HEK293 (cell line): ENCODE data around the gene CTSH.

Experiments used
- CTCF ChIA-PET: fragments of 350-600 bp; formaldehyde crosslinking; extraction: SDS; loops from one replicate; lab custom pipeline; 2021; ENCODE audit warnings: antibody characterized with exemption; lab: Yijun Ruan, JAX
- POLR2A ChIA-PET: fragments of 300-600 bp; formaldehyde crosslinking; extraction: SDS; loops from one replicate; lab custom pipeline; 2020; ENCODE audit warnings: antibody characterized with exemption, inconsistent platforms; lab: Yijun Ruan, JAX
- H3K27ac ChIP-seq: fragments of 200-500 bp; sonication (Bioruptor generic); 2 replicates; pipeline ENCODE4 v1.5.1; 2014; ENCODE audit warnings: low read depth, low read length, control low read depth, inconsistent platforms; ENCODE audit errors: extremely low read depth
- H3K36me3 ChIP-seq, 2 experiments: fragments of 200-500 bp in 1 of 2; sonication (Bioruptor generic) in 1 of 2; 1 replicate in 1 of 2; 2 replicates in 1 of 2; pipeline ENCODE4 v1.5.1; 2014 to 2017; ENCODE audit warnings: inconsistent platforms in 2 of 2, low read length in 2 of 2; ENCODE audit not compliant: control insufficient read depth in 2 of 2, insufficient read depth in 1 of 2
- H3K4me1 ChIP-seq: fragments of 200-500 bp; sonication (Bioruptor generic); 2 replicates; pipeline ENCODE4 v1.5.1; 2014; ENCODE audit warnings: mild to moderate bottlenecking, low read length, inconsistent platforms; ENCODE audit not compliant: control insufficient read depth, insufficient read depth
- H3K4me3 ChIP-seq: 2 replicates; pipeline ENCODE4 v1.5.1; 2011; ENCODE audit warnings: low read depth, mild to moderate bottlenecking, control low read depth, low read length, moderate library complexity
- H3K9me3 ChIP-seq: fragments of 200-500 bp; sonication (Bioruptor generic); 2 replicates; pipeline ENCODE4 v1.5.1; 2014; ENCODE audit warnings: low read depth, low read length, inconsistent platforms; ENCODE audit not compliant: control insufficient read depth, insufficient read depth
- AEBP2 ChIP-seq: fragments of 450-650 bp; formaldehyde crosslinking; IDR thresholded peaks from 2 replicates; pipeline ENCODE4 v1.5.1; 2016; ENCODE audit warnings: missing biosample characterization, missing genetic modification characterization, borderline replicate concordance
- HOXC10 ChIP-seq: sonication (generic); formaldehyde crosslinking; IDR thresholded peaks from 2 replicates; pipeline ENCODE4 v1.8.1; 2023; ENCODE audit warnings: mild to moderate bottlenecking, missing genetic modification reagents
- OSR2 ChIP-seq: fragments of 450-650 bp; formaldehyde crosslinking; IDR thresholded peaks from 2 replicates; pipeline ENCODE4 v1.5.1; 2016; ENCODE audit warnings: missing biosample characterization, missing genetic modification characterization
- PRDM10 ChIP-seq: fragments of 450-650 bp; formaldehyde crosslinking; IDR thresholded peaks from 2 replicates; pipeline ENCODE4 v1.5.1; 2016; ENCODE audit warnings: missing biosample characterization, missing genetic modification characterization
- PRDM6 ChIP-seq: fragments of 450-650 bp; formaldehyde crosslinking; IDR thresholded peaks from 2 replicates; pipeline ENCODE4 v1.5.1; 2017; ENCODE audit warnings: missing biosample characterization, missing genetic modification characterization
- ZBTB10 ChIP-seq: fragments of 450-650 bp; formaldehyde crosslinking; IDR thresholded peaks from 2 replicates; pipeline ENCODE4 v1.5.1; 2016; ENCODE audit warnings: missing biosample characterization, missing genetic modification characterization
- ZBTB26 ChIP-seq: fragments of 450-650 bp; formaldehyde crosslinking; optimal IDR thresholded peaks from 2 replicates; pipeline ENCODE3; 2016; ENCODE audit warnings: missing biosample characterization, mild to moderate bottlenecking, missing genetic modification characterization
- ZBTB48 ChIP-seq: fragments of 450-650 bp; formaldehyde crosslinking; IDR thresholded peaks from 2 replicates; pipeline ENCODE4 v1.5.1; 2016; ENCODE audit warnings: missing biosample characterization, missing genetic modification characterization
- ZBTB8A ChIP-seq: fragments of 450-650 bp; formaldehyde crosslinking; IDR thresholded peaks from 2 replicates; pipeline ENCODE4 v1.5.1; 2016; ENCODE audit warnings: missing biosample characterization, missing genetic modification characterization
- ZNF175 ChIP-seq: fragments of 450-650 bp; formaldehyde crosslinking; IDR thresholded peaks from 2 replicates; pipeline ENCODE4 v1.5.1; 2016; ENCODE audit warnings: missing biosample characterization, missing genetic modification characterization
- ZNF214 ChIP-seq: fragments of 450-650 bp; formaldehyde crosslinking; IDR thresholded peaks from 2 replicates; pipeline ENCODE4 v1.5.1; 2017; ENCODE audit warnings: missing biosample characterization, mild to moderate bottlenecking, missing genetic modification characterization, borderline replicate concordance
- ZNF311 ChIP-seq: fragments of 450-650 bp; formaldehyde crosslinking; IDR thresholded peaks from 2 replicates; pipeline ENCODE4 v1.5.1; 2017; ENCODE audit warnings: missing biosample characterization, missing genetic modification characterization, borderline replicate concordance
- ZNF335 ChIP-seq: fragments of 450-650 bp; formaldehyde crosslinking; conservative IDR thresholded peaks from 2 replicates; pipeline ENCODE4 v1.5.1; 2016; ENCODE audit warnings: missing biosample characterization, missing genetic modification characterization
- ZNF600 ChIP-seq: fragments of 450-650 bp; formaldehyde crosslinking; IDR thresholded peaks from 2 replicates; pipeline ENCODE4 v1.5.1; 2016; ENCODE audit warnings: missing biosample characterization, missing genetic modification characterization
- ZNF624 ChIP-seq: fragments of 450-650 bp; formaldehyde crosslinking; IDR thresholded peaks from 2 replicates; pipeline ENCODE4 v1.5.1; 2017; ENCODE audit warnings: missing biosample characterization, missing genetic modification characterization
- ZNF704 ChIP-seq: fragments of 450-650 bp; formaldehyde crosslinking; IDR thresholded peaks from 2 replicates; pipeline ENCODE4 v1.5.1; 2016; ENCODE audit warnings: missing biosample characterization, missing genetic modification characterization
- ZNF837 ChIP-seq: fragments of 450-650 bp; formaldehyde crosslinking; IDR thresholded peaks from 2 replicates; pipeline ENCODE4 v1.5.1; 2016; ENCODE audit warnings: missing biosample characterization, missing genetic modification characterization

CTSH gene

GRCh38 chr15:78951841-78952238, 7.0 kb upstream of the CTSH start:
- TF ChIP-seq ZNF335 (tag by site-specific recombination) (0 out of 2 replicates have a peak, but pooled peaks have one; percentile 25), ZBTB48 (0 out of 2 replicates have a peak, but pooled peaks have one; percentile 17), ZNF837 (tag by site-specific recombination) (no peak), ZNF600 (tag by site-specific recombination) (0 out of 2 replicates have a peak, but pooled peaks have one; percentile 24), PRDM10 (tag by site-specific recombination) (peak; percentile 22; the same call in 1 of the 2 replicates), ZNF624 (tag by site-specific recombination) (no peak)
- no peak overlapping the region for H3K4me3 ChIP-seq
- H3K36me3 ChIP-seq = no peaks in the 10 kb centered on the region
- no peaks in the 10 kb centered on the region for H3K9me3 ChIP-seq
- POLR2A ChIA-PET = no interaction called here
- CTCF ChIA-PET = interaction anchor here (1.7 kb wide), 1 partner anchor 76 kb away, joined by 6 read pairs; no protein-coding TSS in a partner anchor
- H3K4me1 ChIP-seq = no peaks in the 10 kb centered on the region
- no peak overlapping the region for H3K27ac ChIP-seq

- Histone ChIP-seq H3K9me3 (no peaks in the 10 kb centered on the region), H3K36me3 (no peaks in the 10 kb centered on the region), H3K27ac (no peak overlapping the region), H3K4me3 (no peak overlapping the region), H3K4me1 (no peaks in the 10 kb centered on the region)
- TF ChIP-seq ZBTB26 (tag by site-specific recombination) (no peak), OSR2 (tag by site-specific recombination) (peak; percentile 50), HOXC10 (no peak)
- ChIA-PET CTCF (interaction anchor here (0.6 kb wide), 1 partner anchor 258 kb away, joined by 3 read pairs; no protein-coding TSS in a partner anchor), POLR2A (no interaction called here)
Observed at GRCh38 chr15:78950902-78951840, 6.3 kb upstream of the CTSH start.

- Histone ChIP-seq H3K4me3 (no peak overlapping the region), H3K9me3 (no peaks in the 10 kb centered on the region), H3K4me1 (no peaks in the 10 kb centered on the region), H3K27ac (no peak overlapping the region), H3K36me3 (no peaks in the 10 kb centered on the region)
- CTCF ChIA-PET = no interaction called here
- POLR2A ChIA-PET = no interaction called here
- TF ChIP-seq ZNF704 (no peak), ZNF214 (tag by site-specific recombination) (no peak), ZBTB8A (tag by site-specific recombination) (no peak), PRDM6 (tag by site-specific recombination) (no peak), AEBP2 (tag by site-specific recombination) (no peak), ZNF311 (no peak), ZNF175 (tag by site-specific recombination) (no peak), ZBTB10 (tag by site-specific recombination) (no peak)
Observed at GRCh38 chr15:78950343-78950742, 5.5 kb upstream of the CTSH start.
